ENCODE results near the gene CDH13. TPM values are rescaled to one million over a fixed set of nuclear protein-coding genes. Genes with fewer than 3 reads are reported as not detected.

Gene CDH13
- total and polyA plus RNA-seq, 10 of the 15 experiments (the other 5 are each of a cell fraction or from before 2014, with no cell fraction given), result under 0.01 to 0.05 TPM; not detected in 8

- Histone ChIP-seq H3K4me2 (ENCODE audit: control insufficient read depth, insufficient read depth) (no peak overlapping the region), H3K36me3 (ENCODE audit: control insufficient read depth in 2 of 2, insufficient read depth in 2 of 2, low read length in 1 of 2) (no peaks in the 10 kb centered on the region), H2AFZ (ENCODE audit: control insufficient read depth, low read depth, low read length) (no peak overlapping the region), H3K9me3 (replicated peaks; ENCODE audit: control insufficient read depth, insufficient read depth, low read length) (no peaks in the 10 kb centered on the region), H3K27ac (ENCODE audit: control insufficient read depth, insufficient read depth) (no peak overlapping the region), H3K27me3 (replicated peaks in 1 of 2; ENCODE audit: control insufficient read depth in 2 of 2, insufficient read depth in 2 of 2, low read length in 1 of 2) (no peaks in the 10 kb centered on the region), H3K9ac (ENCODE audit: control insufficient read depth, insufficient read depth, low read length) (no peak overlapping the region), H3K4me3 (no peak overlapping the region), H4K20me1 (ENCODE audit: control insufficient read depth, insufficient read depth) (no peaks in the 10 kb centered on the region), H3K4me1 (ENCODE audit: control insufficient read depth, insufficient read depth, low read length) (no peaks in the 10 kb centered on the region), H3K79me2 (ENCODE audit: control insufficient read depth, insufficient read depth, low read length) (no peaks in the 10 kb centered on the region)
- no peak for TF ChIP-seq STAT3 (IDR thresholded peaks at IDR 0.05; ENCODE audit: low read depth, low read length)
- no peak for TF ChIP-seq RB1 (IDR thresholded peaks at IDR 0.05; ENCODE audit: borderline replicate concordance)
- TF ChIP-seq BRCA1 (IDR thresholded peaks at IDR 0.05; ENCODE audit: low read depth, low read length), result no peak
- TF ChIP-seq RFX5 (IDR thresholded peaks at IDR 0.05; ENCODE audit: low read depth, low read length), result no peak
- TF ChIP-seq HCFC1 (IDR thresholded peaks at IDR 0.05; ENCODE audit: low read length), result no peak
- WGBS (ENCODE audit: insufficient coverage, insufficient replicate concordance, low lambda C conversion rate, missing lambda C conversion rate), result 31% methylated on average over 4 of the region's 4 CpGs
- ChIA-PET RAD21 (ENCODE audit: unreplicated experiment) (no interaction called here), POLR2A (no interaction called here), CTCF (no interaction called here), SMC1A (ENCODE audit: uncharacterized antibody, unreplicated experiment) (no interaction called here)
- ATAC-seq, result no peak
- DNase-seq (ENCODE audit: low read depth, low spot score), result no peak
- intact Hi-C loops (cut with micrococcal nuclease; ENCODE audit: unreplicated experiment), result no loop called here
- in situ Hi-C loops (cut with MboI), result no loop called here
- no TSS peak for BruUV-seq (replicated peaks)
- no peak for FAIRE-seq
Measured at GRCh38 chr16:82594114-82594513, 32.7 kb upstream of the CDH13 start.

DNA sequence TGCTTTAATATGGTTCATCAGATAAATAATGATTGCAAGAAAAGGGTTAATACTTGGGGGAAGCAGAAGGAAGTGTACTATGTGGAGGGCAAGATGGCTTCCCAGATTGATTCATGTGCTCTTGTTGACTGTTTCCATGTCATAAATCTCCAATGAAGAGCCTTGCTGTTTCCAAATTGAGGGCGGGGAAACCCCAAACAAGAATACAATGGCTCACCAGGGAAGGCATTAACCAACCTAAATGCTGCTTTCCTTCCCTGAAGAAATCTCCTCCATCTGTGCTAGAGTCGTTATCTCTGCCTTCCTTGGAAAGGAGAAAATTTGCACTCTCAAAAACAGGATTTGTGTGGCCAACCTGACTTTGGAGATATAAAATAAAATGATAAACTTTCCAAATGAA is 28.0 kb upstream of the CDH13 start:
- H3K9ac ChIP-seq (ENCODE audit: control insufficient read depth, insufficient read depth, low read length), result no peak overlapping the region
- ChIA-PET SMC1A (ENCODE audit: uncharacterized antibody, unreplicated experiment) (interaction anchor here (1.3 kb wide), 1 partner anchor 9 kb away, joined by 4 read pairs; no protein-coding TSS in a partner anchor), POLR2A (no interaction called here), RAD21 (ENCODE audit: unreplicated experiment) (no interaction called here), CTCF (no interaction called here)
- in situ Hi-C loops (cut with MboI), result no loop called here
- DNase-seq (ENCODE audit: low read depth, low spot score), result no peak
- H3K9me3 ChIP-seq (replicated peaks; ENCODE audit: control insufficient read depth, insufficient read depth, low read length), result no peaks in the 10 kb centered on the region; the same call in 2 of the 3 replicates
- no peaks in the 10 kb centered on the region for H3K27me3 ChIP-seq (replicated peaks in 1 of 2; ENCODE audit: control insufficient read depth in 2 of 2, insufficient read depth in 2 of 2, low read length in 1 of 2)
- no peaks in the 10 kb centered on the region for H4K20me1 ChIP-seq (ENCODE audit: control insufficient read depth, insufficient read depth)
- no peak overlapping the region for H3K4me3 ChIP-seq
- TF ChIP-seq ZNF622 (IDR thresholded peaks at IDR 0.05), result no peak
- TF ChIP-seq, protein P1, sequence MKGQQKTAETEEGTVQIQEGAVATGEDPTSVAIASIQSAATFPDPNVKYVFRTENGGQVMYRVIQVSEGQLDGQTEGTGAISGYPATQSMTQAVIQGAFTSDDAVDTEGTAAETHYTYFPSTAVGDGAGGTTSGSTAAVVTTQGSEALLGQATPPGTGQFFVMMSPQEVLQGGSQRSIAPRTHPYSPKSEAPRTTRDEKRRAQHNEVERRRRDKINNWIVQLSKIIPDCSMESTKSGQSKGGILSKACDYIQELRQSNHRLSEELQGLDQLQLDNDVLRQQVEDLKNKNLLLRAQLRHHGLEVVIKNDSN (IDR thresholded peaks at IDR 0.05; ENCODE audit: borderline replicate concordance, extremely low read length, insufficient read depth, low read depth, low read length), result no peak
- no peak for TF ChIP-seq WRNIP1 (IDR thresholded peaks at IDR 0.05; ENCODE audit: borderline replicate concordance, low read depth, low read length)
- TF ChIP-seq MEF2A (IDR thresholded peaks at IDR 0.05; ENCODE audit: insufficient read depth, low read depth, low read length), result no peak
- no peak for TF ChIP-seq SRF (IDR thresholded peaks at IDR 0.05; ENCODE audit: low read depth in 2 of 2, low read length in 2 of 2)
- no peak for TF ChIP-seq POLR2A (IDR thresholded peaks at IDR 0.05; ENCODE audit: low read depth, low read length)
- TF ChIP-seq BCL11A (IDR thresholded peaks at IDR 0.05; ENCODE audit: low read depth, low read length), result no peak
- no peak for TF ChIP-seq DPF2 (IDR thresholded peaks at IDR 0.05)
- TF ChIP-seq HDGF (IDR thresholded peaks at IDR 0.05), result no peak
- no peak for TF ChIP-seq MXI1 (IDR thresholded peaks at IDR 0.05; ENCODE audit: low read depth, low read length)
- no peak for TF ChIP-seq KAT2A (conservative IDR thresholded peaks at IDR 0.05; ENCODE audit: control insufficient read depth, low read depth, low read length)
- no peak for TF ChIP-seq ZNF274 (IDR thresholded peaks at IDR 0.05; ENCODE audit: insufficient read depth, insufficient read length)
- TF ChIP-seq EED (IDR thresholded peaks at IDR 0.05; ENCODE audit: low read depth), result no peak
- TF ChIP-seq MTA3 (IDR thresholded peaks at IDR 0.05; ENCODE audit: borderline replicate concordance, low read length), result no peak
- TF ChIP-seq IKZF2 (IDR thresholded peaks at IDR 0.05), result no peak
- no peaks in the 10 kb centered on the region for H3K4me1 ChIP-seq (ENCODE audit: control insufficient read depth, insufficient read depth, low read length)
- ATAC-seq, result no peak
- FAIRE-seq, result no peak
- H3K79me2 ChIP-seq (ENCODE audit: control insufficient read depth, insufficient read depth, low read length), result no peaks in the 10 kb centered on the region
- H3K36me3 ChIP-seq (ENCODE audit: control insufficient read depth in 2 of 2, insufficient read depth in 2 of 2, low read length in 1 of 2), result no peaks in the 10 kb centered on the region
- no TSS peak for BruUV-seq (replicated peaks)
- intact Hi-C loops (cut with micrococcal nuclease; ENCODE audit: unreplicated experiment), result no loop called here
- 11% methylated on average over 2 of the region's 2 CpGs for WGBS (ENCODE audit: insufficient coverage, insufficient replicate concordance, low lambda C conversion rate, missing lambda C conversion rate)
- H3K4me2 ChIP-seq (ENCODE audit: control insufficient read depth, insufficient read depth), result no peak overlapping the region
- no peak overlapping the region for H3K27ac ChIP-seq (ENCODE audit: control insufficient read depth, insufficient read depth)
- no peak overlapping the region for H2AFZ ChIP-seq (ENCODE audit: control insufficient read depth, low read depth, low read length)
